ENCODE measurements around the gene MOB3B.

MOB3B gene

DNA sequence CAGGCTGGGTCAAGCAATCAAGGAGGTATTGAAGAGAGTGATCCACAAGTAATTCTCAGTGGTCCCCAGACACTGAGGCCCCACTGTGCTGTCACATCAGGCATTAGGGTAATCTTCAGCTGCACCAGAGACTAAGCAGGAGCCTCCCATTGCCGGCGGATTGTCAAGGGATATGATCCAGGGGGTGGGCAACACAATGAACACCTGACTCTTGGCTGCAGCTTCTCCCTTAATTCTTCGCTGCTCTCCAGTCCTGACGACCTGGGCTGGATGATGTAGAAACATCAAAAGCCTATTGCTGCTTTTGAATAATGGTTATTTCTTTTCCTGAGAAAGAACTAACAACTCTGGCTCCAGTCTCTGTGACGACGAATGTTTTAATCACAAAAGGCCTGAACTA is 83.9 kb downstream of the MOB3B start:
- DNase-seq (ENCODE audit: low spot score): no peak

DNA sequence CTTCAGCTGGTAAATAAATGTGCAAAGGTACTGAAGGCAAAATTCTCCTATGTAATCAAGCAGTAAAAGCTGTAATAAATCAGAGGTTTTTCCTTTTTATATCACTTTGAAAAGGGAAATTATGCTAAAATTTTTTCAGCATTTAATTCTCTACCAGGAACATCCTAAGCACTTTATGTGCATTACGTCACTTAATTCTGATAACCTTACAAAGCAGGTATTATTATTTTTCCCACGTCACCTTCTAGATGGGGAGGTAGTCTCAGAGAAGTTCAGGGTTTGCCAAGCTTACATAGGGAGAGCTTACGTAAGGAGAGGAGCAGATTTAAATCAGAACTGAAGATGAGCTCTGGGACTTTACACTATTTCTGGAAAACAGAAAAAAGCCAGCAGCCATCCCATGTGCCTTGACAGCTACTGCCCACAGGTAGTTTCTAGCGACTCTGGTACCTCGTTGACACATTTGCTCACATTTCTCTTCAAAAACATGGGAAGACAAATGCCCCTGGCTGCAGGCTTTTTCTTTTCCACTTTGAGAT is 84.5 kb downstream of the MOB3B start:
- no peak for DNase-seq (ENCODE audit: low spot score)

DNA sequence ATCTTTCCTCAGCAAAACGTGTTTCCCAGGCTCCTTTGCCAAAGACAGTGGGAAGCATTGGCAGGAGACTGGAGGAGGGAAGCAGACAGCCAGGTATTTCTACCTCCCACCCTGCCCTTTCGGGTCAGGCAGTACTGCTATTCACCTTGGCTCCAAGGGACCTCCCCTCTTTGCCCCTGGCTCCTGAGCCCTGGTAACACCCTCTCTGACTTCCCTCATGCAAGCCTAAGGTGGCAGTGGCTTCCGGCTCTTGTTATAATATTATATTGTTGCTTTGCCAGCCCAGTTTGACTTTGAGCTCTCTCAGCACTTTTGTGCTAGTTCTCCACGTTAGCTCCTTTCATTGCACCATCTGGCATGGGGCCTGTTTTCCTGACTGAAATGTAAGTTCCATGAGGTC is 87.2 kb downstream of the MOB3B start:
- DNase-seq (ENCODE audit: low spot score): no peak

DNA sequence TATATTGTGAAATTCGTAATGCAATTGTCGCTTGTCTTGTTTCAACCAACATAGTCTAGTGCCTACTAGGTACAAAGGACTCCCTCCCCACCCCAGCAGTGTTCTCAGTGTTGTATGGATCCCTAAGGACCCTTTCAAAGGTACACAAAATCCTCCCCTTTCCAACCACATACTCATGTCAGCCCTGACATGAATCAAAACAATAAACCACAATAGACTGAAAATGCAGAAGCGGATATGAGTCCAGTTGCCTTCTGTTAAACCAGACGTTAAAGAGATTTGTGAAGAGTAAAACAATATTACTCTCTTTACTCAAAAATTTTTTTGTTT is 87.9 kb downstream of the MOB3B start:
- no peak for DNase-seq (ENCODE audit: low spot score)

DNA sequence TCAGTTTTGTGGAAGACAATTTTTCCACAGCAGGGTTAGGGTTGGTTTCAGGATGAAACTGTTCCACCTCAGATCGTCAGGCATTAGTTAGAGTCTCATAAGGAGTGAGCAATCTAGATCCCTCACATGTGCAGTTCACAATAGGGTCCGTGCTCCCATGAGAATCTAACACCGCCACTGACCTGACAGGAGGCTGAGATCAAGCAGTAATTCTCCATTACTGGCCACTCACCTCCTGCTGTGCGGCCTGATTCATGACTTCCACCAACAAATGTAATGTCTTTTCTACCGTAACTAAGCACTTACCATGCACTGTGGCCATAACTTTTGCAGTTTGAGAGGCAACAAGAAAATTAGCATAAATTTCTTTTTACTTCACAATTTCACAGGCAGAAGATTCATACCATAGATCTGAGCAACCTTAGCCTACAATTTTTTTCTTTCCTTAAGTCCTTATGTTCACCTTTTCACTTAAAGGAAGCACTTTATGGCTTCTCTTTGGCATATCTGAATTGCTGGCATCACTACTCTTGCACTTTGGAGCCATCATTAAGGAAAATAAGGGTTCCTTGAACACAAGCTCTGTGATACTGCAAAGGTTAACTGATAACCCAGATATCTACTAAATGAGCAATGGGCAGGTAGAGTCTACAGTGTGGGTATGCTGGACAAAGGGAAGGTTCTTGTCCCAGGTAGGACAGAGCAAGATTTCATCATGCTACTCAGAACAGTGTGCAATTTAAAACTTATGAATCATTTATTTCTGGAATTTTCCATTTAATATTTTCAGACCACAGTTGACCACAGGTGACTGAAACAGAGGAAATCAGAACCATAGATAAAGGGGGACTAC is 88.5 kb downstream of the MOB3B start:
- no peak for DNase-seq (ENCODE audit: low spot score)

DNA sequence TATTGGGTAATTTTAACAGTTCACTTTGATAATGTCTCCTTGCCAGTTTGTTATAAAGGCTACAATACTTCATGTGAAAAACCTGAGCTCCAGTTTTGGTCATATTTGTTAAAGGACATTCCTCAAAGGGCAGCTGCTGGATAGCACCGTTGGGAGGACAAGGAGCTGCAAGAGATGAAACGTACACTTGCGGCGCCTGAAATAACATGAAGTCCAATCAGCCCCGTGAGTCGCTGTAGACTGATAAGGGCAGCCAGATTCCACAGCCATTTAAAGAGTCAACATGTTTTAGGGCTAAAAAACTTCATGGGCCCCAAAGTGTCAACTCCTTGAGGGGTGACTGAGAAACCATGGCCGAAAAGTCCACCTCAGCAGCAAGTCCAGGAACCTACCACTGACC is 91.1 kb downstream of the MOB3B start:
- no peak for DNase-seq (ENCODE audit: low spot score)

DNA sequence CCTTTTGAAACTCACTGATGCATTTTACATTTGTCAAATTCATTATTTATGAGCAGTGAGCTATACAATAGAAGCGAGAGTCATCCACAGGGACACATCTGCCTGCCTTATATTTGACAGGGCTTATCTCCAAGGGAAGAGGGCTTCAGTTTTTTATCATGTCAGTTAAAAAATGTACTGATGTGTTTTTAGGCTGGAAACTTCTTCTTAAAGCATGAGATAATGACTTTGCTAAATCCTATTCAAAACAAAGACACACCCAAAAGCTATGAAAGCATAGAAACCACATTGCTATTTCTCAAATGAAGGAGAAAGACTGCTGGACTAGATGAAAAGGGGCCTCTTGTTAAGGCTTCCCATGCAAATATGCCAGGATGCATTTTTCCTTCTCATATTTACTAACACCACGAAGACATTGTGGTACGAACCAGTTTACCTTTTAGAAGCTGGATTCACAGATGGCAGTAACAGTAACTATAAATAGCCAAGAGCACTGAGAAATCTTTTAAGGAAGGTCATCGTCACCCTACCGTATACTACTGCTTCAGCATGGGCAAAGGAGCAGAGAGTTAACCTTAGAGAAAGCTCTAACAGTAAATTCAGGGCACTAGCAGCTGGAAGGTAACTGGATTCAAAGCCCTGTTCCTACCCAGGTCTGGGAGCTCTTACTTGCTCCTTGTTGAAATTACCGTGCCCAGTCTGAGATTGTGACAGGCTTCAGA is 91.8 kb downstream of the MOB3B start:
- no peak for DNase-seq (ENCODE audit: low spot score)

DNA sequence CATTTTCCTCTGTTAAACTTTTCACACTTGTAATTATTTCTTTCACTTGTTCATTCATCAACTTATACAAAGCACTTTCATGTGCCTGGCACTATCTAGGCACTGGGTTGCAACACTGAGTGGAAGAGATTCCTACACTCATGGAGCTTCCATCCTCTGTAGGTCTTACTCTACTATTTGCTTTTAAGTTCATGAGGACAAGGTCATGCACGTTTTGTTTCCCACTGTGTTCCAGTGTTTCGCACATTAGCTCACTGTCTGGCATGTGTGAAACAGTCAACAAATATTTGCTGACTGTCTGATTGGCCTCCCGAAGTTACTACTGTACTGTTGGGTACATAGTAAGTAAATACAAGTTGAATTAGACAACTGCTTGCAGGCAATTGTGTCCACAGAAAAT is 93.4 kb downstream of the MOB3B start:
- DNase-seq (ENCODE audit: low spot score): no peak

DNA sequence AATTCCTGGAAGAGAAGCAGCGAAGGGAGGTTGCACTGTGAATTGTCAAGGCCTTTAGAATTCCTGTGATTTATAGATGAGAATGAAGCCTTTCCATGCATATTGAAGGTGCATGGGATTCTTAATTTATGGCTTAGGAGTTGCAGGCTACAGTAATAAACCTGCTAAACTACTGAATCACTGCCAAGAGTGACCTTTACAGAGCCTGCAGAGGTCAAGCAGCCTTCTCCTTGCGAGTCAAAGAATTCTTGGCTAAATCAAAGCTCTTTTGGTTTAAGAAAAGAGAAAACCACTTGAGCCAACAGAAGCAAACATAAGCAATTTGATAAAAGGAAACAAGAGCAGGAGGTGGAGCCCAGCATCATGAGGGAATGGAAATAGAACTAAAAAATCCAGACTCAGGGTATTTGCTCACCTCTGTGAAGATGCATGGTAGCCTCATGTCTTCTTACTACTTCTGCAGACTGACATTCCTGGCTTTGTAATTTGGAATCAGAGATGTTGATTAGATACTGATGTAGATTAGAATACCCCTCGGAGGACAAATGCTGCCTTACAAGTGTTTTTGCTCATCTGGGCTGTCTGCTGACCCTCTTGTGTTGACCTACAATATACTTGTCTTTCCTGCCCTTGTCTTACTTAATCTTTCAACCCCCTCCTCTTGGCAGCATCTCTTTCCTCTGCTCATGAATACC is 95.8 kb downstream of the MOB3B start:
- no peak for DNase-seq (ENCODE audit: low spot score)

DNA sequence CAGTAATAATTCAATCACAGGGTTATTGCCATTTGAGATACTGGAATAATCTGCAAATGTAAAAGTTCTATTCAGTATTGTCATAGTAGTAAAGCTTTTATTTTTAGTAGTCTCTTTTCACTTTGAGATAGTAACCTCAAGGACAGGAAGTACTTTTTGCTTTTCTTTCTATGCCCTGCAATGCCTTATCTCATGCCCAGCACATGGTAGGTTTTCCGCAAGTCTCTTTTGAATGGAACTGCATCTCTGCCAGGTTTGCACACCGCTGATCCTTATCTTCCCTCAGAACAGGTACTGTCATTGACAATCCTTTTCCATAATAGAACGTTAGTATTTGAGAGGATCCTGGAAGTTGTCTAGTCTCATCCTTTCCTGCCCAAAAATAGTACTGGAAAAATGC is 97.3 kb downstream of the MOB3B start:
- no peak for DNase-seq (ENCODE audit: low spot score)

DNA sequence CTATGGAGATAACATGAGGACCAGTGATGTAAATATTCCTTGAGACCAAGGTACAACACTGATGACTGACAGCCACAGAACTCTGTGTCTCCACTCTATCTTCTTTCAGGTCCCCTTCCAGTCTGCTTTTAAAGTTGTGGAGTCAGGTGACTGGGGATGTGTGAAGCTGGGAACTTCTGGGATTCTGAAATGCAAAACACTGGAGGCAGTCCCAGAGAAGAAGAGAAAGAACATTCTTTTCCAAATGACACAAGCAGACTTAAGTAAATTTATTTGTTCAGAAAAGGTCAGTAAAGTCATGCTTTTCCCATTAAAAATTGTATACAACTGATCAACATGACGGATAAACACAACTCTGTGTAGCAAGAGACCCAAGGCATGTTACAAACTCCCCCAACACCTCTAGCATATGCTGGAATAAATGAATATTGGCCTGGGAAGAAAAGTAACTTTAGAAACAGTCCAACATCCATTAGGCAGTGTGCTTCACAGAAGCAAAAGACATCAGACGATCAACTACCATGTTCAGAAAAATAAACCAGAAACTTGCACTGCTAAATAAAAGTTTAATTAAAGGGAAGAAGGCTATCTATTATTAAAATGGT is 98.0 kb downstream of the MOB3B start:
- DNase-seq (ENCODE audit: low spot score): no peak

DNA sequence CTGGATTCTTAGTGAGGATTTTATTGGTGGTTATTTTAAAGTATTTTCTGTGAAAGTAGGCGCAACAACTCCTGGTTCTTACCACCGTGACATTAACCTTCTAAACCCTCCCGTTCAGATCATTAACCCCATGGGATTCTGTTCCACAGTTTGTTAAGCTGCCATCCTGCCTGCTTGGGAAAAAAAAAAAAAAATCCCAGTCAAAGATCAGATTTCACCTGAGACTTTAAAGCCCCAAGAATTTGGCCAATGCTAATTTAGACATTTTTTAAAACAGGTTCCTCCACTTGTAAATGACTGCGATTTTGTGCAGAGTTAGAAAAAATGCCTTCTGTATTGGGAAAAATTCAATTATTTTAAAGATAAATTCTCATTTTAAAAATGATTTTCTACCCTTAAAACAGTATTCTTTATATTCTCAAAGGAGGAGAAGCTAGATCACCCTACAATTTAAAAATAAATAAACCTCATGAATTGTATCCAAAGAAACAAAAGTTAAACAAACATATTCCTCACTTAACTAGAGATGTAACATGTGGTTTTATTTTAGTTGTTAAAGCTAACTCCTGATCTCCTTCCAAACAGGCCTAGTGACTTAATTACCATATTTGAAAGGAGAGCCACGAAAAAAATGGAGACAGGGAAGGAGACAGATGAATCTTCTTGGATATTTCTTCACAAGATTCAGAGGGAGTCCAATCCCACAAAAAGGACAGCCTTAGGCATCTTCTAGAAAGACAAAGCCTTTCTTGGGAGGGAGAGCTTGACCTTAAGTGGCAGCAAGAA is 98.7 kb downstream of the MOB3B start:
- no peak for DNase-seq (ENCODE audit: low spot score)

DNA sequence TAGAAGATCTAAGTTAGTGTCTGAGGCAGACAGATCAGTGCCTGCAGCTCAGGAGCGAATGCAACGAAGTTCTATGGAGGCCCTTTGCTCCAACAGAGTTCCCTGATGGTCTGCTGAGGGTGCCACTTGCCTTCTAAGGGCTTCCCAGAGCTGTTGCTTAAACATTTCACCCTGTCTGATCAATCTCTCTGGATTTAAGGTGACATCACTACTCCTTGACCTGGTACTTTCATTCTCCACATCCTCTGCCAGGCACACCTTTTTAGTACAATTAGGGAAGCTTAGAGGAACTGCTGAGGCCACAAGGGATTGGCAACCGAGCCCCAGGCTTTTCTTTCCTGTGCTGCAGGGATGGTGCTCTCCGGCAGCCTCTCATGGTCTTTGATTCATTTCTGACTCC is 99.7 kb downstream of the MOB3B start:
- DNase-seq (ENCODE audit: low spot score): no peak

DNA sequence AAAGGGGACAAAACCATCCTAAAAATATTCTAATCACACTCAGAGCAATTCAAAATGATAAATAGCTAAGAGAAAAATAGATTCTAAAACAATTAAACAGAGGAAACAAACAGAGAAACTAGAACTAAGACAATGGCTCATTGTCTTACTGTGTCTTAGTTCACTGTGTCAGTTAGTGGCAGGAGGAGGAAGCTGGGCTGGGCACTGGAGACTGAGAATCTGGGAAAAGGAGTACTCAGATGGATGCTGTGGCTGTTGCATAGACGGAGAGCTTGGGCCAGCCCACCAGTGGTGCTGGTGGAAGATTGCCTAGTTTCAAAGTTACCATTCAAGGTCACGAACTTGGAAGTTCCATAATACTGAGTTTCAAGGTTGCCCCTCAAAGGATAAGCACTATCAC is 100.2 kb downstream of the MOB3B start:
- no peak for DNase-seq (ENCODE audit: low spot score)

DNA sequence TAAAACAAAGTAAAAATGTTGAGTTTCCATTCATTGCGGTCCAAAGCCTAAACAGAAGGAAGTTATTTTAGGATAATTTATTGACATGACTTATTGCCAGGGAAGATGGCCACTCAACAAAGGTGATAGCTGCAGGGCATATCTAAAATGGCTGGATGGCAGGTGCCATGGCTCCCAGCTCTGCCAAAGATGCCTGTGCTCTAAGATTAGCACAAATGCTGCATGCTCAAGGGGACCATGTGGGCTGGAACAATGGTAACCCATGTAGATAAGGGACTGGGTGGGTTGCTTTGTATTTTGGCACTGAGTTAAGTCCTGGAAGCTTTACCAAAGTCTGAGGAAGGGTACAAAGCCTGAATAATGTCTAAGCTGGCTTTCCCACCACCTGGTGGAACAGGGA is 101.1 kb downstream of the MOB3B start:
- no peak for DNase-seq (ENCODE audit: low spot score)

DNA sequence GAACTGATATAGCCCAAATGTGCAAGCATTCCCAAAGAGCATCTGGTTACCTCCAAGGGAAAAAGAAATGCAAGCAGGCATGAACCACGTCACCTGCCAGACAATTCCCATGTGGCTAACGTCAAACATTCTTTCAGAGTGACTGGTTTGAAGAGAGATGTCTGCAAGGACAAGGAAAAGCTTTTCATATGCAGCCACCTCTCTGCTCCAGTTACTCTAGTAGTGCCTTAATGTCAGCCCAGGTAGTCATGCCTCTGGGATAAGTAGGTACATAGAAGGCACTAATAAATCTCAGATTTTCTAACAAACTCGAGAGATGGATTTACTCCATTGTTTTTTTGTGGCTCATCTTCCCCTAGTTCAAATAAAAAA is 102.4 kb downstream of the MOB3B start:
- no peak for DNase-seq (ENCODE audit: low spot score)

DNA sequence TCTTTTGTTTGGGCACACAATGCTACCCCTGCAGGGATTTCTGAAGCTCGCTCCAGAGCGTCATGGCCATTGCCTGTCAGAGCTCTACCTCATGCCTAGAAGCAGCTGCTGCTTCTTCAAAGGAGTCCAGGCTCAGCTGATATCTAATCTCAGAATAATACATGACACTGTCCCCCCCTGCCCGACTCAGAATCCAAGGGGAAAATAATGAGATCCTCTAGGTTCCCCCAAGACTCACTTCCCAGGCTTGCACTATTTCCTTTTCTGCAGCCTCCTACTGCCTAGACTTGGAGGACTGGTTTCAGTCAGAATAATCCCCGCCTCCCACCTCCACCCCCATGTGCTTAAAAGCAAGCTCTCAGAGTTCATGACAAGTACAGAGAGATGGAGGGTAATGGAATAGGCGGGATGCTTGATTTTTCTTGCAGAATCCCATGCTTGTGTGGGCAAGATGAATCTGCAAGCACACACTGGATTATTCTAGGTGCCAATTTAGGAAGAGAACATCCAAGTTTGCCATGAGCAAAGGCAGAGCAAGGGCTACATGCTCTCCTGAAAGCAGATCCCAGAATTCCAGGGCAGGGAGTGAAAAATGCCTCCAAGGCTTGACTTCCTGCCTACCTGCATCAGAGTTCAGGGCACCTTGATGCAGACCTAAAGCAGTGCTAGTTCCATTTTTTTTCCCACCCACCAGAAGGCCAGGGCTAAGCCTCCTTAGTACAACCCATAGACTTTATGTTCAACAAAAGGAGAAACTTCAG is 102.9 kb downstream of the MOB3B start:
- no peak for DNase-seq (ENCODE audit: low spot score)

DNA sequence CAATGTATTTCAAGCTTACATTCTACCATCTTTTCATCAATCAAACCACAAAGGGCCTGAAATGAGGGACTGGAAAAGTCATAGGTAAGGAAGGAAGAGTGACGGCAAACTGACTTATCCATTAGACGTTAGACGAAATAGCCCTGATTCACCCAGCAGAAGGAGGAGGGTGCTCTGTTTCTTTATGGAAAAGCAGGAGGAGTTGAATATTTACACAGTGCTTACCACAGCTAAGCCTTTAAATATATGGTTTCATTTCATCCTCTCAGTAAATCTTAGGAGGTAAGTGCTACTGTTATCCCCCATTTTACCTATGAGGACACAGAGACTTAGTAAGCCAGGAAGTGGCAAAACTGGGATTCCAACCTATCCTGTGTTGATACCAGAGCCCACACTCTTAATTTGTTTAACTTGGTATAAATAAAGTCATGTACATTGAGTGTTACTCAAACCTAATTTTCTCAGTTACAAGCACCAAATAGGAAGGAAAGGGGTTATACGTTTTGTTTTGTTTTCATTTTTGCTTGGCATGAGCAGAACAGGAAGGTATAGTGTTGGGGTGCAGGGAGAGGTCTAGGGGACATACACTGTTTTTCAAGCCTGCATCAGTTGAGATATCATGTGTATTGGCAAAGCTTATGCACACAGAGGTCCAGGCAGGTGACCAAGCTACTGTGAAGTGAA is 103.6 kb downstream of the MOB3B start:
- no peak for DNase-seq (ENCODE audit: low spot score)

DNA sequence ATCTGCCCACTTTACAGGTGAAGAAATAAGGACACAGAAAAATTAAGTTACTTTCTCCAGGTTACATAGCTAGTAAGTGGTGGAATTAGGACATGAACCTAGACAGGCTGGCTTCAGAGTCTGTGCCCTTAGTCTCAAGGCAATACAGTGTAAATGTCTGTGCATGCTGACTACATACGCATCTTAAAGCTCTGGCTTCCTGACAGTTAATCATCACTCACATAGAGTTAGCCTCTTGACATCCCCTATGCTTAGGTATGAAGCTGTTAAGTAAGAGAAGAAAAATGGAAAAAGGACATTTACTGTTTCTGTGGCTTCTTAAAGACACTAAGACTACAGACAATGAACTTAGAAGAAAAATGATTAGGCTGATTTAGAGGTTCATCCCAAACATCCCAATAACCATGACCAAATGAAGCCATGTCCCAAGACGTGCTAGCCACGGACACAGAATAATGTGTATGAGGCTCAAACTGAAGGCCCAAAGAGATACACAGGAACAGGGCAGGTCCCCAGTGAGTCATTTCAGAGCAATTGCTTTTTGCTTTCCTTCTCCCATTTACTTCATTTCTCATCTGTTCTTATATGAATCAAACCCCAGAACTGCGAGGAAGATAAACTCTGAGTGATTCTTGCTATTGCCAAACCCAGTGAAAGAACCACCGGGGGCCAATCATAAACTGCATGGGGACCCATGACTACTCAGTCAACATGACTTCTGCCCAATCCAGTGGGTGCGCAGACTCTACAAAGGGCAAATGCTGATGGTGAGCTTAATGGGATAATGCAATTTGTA is 105.5 kb downstream of the MOB3B start:
- no peak for DNase-seq (ENCODE audit: low spot score)

Data from kidney capillary endothelial cell (primary cell).